DLD1 (cell line): ENCODE data around the gene ROS1.

ENCODE experiments used
- in situ Hi-C: cut with HindIII; loops from 2 replicates; pipeline ENCODE4 v1.10.0; 2017; ENCODE audit warnings: low sequenced_read_pairs

Gene ROS1

DNA sequence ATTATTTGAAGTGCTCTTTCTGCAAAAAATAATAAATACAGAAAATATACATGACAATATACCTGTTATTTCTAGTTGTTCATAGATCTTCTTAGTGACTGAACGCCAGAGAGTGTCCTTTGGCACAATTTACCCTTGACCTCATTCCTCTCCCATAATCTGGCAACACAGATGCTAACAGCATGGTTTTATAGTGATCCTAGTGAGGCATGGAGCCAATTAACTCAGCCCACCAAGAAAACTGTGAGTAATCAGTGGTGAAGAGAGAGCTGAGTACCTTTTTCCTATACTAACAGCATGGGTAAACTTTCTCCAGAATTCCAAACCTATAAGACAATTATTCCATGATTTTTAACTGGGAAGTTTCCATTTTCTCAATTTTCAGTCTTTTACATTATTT is 99.3 kb downstream of the ROS1 start:
- in situ Hi-C loops: no loop called here

- in situ Hi-C loops: no loop called here
Observed at GRCh38 chr6:117317261-117317660, 108.5 kb downstream of the ROS1 start.

DNA sequence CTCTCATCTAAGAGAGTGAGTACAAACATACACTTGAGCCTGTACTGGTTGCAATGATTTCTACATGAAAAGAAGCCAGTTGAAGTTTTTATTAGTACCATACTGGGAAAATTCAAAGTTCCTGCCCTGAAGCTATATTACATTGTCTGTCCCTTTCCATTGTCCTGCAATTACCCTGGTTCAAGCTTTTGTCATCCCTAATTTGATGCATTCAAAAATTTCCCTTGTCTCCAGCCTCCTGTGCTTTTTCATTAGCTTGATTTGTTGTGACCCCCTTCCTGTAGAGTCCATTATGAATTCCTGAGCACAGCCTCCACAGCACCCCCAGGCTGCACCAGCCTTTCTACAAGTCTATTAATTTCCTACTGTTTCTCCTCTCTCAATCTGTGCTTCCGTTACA is 114.0 kb downstream of the ROS1 start:
- in situ Hi-C loops: no loop called here

DNA sequence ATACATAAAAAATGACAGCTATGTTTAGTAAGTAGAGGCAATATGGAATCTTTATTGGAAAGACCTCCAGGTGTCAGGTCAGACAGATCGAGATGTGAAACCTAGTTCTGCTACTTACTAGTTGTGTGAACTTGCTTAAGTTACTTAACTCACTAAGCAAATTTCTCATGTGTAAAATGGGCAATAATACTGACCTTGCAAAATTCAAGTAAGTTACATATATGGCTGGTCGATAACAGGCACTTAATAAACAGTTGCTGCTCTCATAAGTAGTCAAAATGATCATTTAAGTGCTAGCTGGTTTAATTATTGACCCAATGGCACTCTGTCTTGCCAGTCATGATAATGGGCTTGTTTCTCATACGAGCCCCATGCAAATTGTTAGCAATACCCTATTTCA is 114.4 kb downstream of the ROS1 start:
- in situ Hi-C loops: no loop called here

DNA sequence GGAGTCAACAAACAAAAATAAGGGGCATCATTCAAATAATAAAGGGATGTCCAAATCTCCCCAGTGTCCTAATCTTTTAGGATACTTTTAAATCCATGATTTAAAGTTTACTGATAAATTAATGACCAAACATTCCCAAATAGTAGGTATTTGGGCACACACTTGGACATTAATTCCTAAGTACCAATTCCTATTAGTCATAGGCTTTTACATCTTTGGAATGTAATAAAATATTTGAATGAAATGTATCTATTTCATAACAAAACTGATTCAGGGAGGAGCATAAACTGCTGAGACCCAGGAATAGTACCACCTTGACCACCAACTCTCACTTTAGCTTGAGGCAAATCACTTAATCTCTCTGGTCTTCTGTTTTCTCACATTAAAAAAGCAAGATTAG is 116.1 kb downstream of the ROS1 start:
- in situ Hi-C loops: no loop called here

DNA sequence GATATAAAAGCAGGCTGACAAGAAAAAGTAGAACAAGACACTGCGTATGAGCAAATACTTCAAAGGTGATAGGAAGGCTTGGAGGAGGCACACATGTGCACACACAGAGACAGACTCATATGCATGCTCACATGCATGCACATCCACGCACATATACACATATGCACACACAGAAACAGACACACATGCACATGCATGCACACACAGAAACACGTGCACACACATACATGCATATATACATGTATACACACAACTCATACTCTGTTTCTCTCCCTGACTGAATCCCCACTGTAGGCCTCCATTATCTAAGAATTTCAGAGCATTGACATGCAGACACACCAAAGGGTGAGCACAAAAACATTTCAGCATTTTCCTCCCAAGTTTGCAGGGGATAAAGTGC is 116.7 kb downstream of the ROS1 start:
- in situ Hi-C loops: no loop called here

DNA sequence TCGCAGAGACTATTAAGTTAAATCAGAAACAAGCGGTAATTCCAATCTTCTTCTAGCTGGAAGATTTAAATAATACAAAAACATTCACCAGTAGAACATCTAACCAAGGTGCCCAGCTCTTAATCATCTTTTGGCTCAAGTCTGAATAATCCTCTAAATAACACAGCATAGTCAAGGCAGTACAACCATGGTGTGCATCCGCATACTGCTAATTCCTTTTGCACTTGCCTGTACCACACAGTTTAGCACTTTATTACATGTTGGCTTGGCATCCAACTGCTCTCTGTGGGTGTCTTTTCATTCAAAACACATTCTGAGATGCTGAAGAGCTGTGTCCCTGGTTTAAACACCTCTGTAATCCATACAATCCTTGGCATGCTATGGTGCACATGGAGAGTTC is 118.1 kb downstream of the ROS1 start:
- in situ Hi-C loops: no loop called here

GRCh38 chr6:117306227-117306790 is 119.4 kb downstream of the ROS1 start:
- in situ Hi-C loops: no loop called here

- in situ Hi-C loops: no loop called here
Observed at GRCh38 chr6:117304446-117304845, 121.3 kb downstream of the ROS1 start.

- in situ Hi-C loops: no loop called here
Observed at GRCh38 chr6:117303323-117303722, 122.4 kb downstream of the ROS1 start.

DNA sequence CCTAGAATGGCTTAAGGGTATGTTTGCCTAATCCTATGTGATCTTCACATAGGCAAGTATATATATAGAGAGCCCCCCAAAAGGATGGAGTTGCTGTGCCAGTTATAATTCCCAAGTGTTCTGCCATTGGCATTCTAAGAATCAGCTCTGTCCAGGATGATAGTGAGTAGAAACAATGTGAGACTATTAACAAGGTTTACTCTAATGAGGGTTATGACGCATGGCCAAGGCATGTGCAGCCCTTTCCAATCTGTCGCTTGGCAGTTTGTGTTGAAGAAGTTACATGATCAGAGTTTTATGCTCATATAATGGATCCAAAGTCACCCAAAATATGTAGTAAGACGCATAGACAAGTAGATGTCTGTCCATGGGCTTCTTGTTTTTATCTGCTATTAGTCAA is 126.8 kb downstream of the ROS1 start:
- in situ Hi-C loops: no loop called here

GRCh38 chr6:117290173-117290846 is 135.4 kb downstream of the ROS1 start:
- in situ Hi-C loops: no loop called here

GRCh38 chr6:117288083-117288715 is 137.5 kb downstream of the ROS1 start:
- in situ Hi-C loops: no loop called here

GRCh38 chr6:117280922-117281321 is 144.8 kb downstream of the ROS1 start:
- in situ Hi-C loops: no loop called here

GRCh38 chr6:117276778-117277316 is 148.9 kb downstream of the ROS1 start:
- in situ Hi-C loops: no loop called here

DNA sequence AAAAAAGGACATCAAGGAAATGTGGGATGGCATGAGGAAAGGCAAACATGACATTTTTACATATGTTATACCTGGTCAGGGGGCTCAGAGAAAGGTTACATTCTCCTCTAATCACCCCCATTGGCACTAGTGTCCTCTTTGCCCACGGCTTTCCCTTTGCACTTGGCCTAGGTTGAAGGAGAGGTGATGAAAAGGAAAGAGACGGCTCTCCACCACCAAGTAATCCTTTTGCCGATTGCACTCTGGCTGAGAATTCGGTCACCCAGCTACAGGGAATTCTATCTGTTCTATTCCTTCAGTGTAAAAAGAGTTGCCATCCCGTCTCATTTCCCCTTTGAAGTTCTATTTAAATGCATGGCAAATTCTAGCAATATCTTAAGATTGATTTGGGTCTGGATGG is 150.0 kb downstream of the ROS1 start:
- in situ Hi-C loops: no loop called here

DNA sequence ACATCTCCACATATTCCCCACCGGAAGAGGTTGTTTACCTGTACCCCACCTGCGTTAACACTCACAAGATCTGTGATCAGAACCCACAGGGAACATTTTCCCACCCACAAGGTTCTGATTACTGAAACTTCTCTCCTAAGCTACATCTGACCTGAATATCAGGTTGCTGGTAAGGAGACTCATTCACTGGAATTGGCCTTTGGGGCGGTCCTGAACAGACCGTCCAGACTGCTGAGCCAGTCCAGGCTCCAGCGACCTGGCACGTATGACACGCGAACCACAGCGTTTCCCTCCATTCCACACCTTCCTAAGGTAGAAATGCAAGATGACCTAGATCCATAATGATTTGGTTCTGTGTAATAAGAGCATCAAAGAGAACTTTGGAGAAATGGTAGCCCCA is 150.5 kb downstream of the ROS1 start:
- in situ Hi-C loops: no loop called here

DNA sequence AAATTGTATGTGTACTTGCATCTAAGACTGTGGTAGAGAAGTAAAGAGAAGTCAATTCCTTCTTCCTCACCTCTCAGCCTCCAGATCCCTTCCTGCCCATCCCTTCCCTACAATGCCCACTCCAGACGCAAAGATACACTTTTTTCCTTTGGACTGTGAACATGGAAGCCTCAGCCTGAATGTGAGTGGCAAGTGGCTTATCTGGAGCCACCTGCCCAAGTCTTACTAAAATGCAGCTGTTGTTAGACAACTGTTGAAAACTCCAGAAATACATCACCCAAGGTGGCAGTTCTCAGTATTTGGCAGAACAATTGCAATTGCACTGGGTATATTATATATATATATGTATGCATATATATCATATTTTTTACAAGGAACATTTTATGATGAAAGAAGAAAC is 152.9 kb downstream of the ROS1 start:
- in situ Hi-C loops: no loop called here

DNA sequence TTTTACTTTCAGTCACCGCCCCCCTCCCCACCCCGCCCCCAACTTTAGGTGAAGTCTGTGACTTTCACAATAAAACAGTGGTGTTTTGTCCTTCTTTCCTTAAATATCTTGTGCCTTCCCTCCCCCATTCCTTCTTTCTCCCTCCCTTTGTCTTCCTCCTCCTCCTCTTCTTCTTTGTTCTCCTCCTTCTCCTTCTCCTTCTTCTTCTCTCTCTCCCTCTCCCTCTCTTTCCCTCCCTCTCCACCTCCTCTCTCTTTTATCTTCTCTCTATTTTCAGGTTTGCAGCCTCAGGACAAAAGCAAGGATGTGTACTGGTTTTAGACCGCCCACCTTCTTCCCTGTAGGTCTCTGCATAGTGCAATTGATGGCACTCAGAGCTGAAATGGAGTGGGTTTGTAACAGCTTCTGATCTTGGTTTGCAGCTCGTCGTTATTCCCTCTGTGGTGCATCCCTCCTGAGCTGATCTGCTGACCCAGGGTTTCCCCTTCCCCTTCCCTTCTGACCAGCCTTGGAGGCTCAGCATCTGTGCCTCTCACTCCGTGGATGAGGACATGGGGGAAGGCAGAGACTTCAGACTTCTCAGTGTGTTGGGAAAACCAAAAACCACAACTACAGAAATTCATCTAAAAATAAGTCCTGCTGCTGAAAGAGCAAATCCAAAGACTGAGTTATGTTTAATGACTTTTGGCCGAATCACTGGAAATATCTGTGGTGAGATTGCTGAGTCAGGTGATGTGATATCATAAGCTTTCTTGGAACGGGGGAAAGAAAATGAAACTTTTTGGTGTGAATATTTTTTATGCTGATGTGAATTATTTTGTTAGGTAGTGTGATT is 153.5 kb downstream of the ROS1 start:
- in situ Hi-C loops: no loop called here

GRCh38 chr6:117270843-117271507 is 154.8 kb downstream of the ROS1 start:
- in situ Hi-C loops: no loop called here
